GM12878 (cell line): ENCODE data around the gene KAZN.

Experiments used
- CBFB ChIP-seq: IDR thresholded peaks from 2 replicates; pipeline ENCODE4 v1.6.1; 2016; ENCODE audit warnings: antibody characterized with exemption, low read depth
- CTCF ChIP-seq, 3 experiments: IDR thresholded peaks in 2 of 3; conservative IDR thresholded peaks in 1 of 3; 2 replicates each; pipeline ENCODE4 v1.5.1; 2011; ENCODE audit warnings: low read depth in 3 of 3, low read length in 3 of 3, mild to moderate bottlenecking in 3 of 3, control low read depth in 2 of 3, moderate library complexity in 2 of 3, inconsistent platforms in 1 of 3, mixed read lengths in 1 of 3; ENCODE audit not compliant: control insufficient read depth in 2 of 3, insufficient read depth in 1 of 3; ENCODE audit errors: extremely low read depth in 1 of 3
- JUNB ChIP-seq: IDR thresholded peaks from 2 replicates; pipeline ENCODE4 v1.6.1; 2016; ENCODE audit warnings: antibody characterized with exemption, mild to moderate bottlenecking
- MAX ChIP-seq: IDR thresholded peaks from 2 replicates; pipeline ENCODE4 v1.6.1; 2012; ENCODE audit warnings: low read depth, low read length, improper control_type of control experiment
- NFIC ChIP-seq: IDR thresholded peaks from 2 replicates; pipeline ENCODE4 v1.6.1; 2012; ENCODE audit warnings: low read depth, mild to moderate bottlenecking, inconsistent platforms, low read length, moderate library complexity
- REST ChIP-seq: IDR thresholded peaks from 2 replicates; pipeline ENCODE4 v1.6.1; 2012; ENCODE audit warnings: mild to moderate bottlenecking, low read depth, low read length
- SMARCA5 ChIP-seq: fragments of 450-650 bp; IDR thresholded peaks from 2 replicates; pipeline ENCODE4 v1.6.1; 2017; ENCODE audit warnings: mild to moderate bottlenecking
- ZBTB40 ChIP-seq: fragments of 450-650 bp; IDR thresholded peaks from 2 replicates; pipeline ENCODE4 v1.6.1; 2016; ENCODE audit warnings: mild to moderate bottlenecking, moderate library complexity, borderline replicate concordance

- TF ChIP-seq SMARCA5 (no peak), NFIC (no peak), JUNB (no peak), MAX (no peak), CBFB (no peak), CTCF (IDR thresholded peaks at IDR 0.05 in 2 of 3, conservative IDR thresholded peaks at IDR 0.05 in 1 of 3; ENCODE audit: control insufficient read depth in 2 of 3, extremely low read depth in 1 of 3, insufficient read depth in 1 of 3, low read depth in 3 of 3, low read length in 3 of 3) (no peak), REST (no peak), ZBTB40 (no peak)
Observed at GRCh38 chr1:15129944-15130343, 531.5 kb downstream of the KAZN start.
